NCI-H2081 (cell line): ENCODE measurements around the gene EIF4EBP2.

Experiments used
- DNase-seq, 2 experiments: peaks; one replicate each; lab custom pipeline; 2025; lab: John Stamatoyannopoulos, UW

Gene EIF4EBP2

GRCh38 chr10:70379581-70380176 is 24.3 kb upstream of the EIF4EBP2 start:
- DNase-seq: peak in 1 of 2 experiments; percentile 9

GRCh38 chr10:70380350-70381135 is 23.4 kb upstream of the EIF4EBP2 start:
- no peak for DNase-seq

DNA sequence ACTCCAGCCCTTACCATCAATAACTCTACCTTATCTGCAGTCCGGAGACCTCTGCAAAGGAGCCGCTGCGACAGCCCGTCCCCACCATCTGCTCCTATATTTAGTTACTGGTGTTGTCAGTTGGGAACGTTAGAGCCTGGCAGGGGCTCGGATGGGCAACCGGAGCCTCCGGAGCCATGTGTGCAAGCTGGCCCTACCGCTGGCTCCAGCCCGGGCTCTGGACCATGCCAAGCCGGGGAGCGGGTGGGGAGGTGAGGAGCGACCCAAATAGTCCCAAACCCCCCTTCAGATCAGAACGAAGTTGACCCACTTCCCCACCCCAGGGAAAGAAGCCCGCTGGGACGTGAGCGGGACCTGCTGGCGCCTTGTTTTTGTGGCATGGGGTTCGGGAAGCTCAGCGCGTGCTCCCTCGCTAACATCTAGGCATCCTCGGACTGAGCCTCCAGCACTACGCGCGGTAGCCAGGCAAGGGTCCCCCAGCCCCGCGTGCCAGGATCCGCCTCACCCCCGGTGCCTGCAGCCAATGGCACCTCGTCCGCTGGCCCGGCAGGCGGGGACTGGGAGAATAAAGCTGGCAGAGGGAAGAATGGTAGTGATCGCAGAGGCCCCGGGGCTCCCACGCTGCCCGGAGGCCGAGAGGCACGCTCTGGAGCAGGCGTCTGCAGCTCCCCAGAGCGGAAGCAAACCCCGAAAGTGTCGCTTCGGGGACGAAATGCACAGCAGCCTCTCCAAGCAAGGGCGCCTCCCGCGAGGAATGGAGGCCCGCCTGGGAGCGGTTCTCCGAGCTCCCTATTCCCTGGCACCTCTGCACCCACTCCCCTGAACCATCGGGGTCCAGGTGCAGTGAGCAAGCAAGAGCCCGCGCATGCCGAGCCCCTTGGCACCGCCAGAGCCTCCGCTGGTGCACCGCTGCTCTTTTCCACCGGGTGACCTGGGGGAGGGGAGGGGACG is 22.2 kb upstream of the EIF4EBP2 start:
- peak; percentile 40 to 69 for DNase-seq

GRCh38 chr10:70391654-70392053 is 12.3 kb upstream of the EIF4EBP2 start:
- DNase-seq: no peak

DNA sequence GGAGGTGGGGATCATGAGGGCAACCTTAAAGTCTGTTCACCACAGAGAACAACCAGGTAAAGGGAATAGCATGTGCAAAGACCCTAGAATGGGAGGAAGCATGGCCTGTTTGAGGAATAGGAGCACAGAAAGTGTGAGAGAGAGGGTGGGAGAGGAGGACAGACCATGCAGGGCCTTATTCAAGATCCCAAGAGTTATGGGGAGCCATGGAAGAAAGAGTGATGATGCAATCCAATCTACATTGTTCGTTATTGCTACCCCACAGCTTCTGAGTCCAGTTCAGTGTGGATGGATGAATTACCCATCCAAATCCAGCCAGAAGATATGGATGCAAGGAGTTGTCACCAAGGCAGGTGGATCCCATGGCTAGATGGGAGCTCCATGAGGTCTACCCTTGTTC is 7.8 kb upstream of the EIF4EBP2 start:
- no peak for DNase-seq

DNA sequence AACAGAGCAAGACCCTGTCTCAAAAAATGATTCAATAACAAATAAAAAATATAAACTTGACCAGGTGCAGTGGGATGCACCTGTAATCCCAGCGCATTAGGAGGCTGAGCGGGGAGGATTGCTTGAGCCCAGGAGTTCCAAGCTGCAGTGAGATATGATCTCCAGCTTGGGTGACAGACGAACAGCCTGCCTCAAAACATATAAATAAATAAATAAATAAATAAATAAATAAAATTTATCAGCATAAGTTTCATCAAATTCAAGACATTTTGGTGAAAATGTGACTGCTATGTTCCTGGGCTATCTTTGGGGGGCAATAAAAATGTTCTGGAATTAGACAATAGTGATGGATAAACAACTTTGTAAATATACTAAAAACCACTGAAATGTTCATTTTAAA is 4.8 kb upstream of the EIF4EBP2 start:
- no peak for DNase-seq

DNA sequence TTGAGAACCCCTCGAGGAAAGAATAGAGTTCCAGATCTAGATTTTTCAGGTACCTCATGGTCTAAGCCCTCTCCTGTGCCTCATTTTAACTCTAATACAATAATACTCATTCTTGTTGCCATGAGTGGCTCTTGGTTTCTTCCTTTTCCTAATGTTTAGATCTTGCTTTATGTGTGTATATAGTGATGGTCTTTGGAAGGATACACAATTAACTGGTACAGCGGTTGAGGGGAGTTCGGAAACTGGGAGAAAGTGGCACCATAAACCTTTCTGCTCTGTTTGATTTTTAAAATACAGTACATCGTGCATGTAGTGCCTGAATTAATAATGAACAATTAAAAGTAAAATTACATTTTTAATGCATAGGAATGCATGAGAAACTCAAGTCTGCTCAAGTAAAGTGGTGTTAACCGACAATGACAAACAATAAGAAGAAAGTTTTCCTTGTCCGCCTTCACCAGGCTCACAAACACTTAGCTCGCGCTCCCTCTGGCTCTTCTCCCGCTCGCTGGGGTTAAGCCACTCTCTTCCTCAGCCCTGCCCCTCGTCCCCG is 386 bp upstream of the EIF4EBP2 start:
- no peak for DNase-seq

DNA sequence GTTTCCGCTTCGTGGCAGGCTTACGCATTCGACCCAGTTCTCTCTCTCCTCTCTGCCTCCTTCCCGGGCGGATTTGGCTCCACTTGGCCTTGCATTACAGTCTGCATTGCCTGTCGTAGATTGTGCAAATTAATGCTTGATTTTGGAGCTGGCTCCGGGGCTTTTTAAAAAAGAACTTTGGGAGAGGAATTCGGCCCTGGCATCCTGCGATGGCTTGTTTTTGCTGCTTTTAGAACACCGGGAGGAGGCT is 767 bp downstream of the EIF4EBP2 start:
- DNase-seq: no peak

- DNase-seq: no peak
Observed at GRCh38 chr10:70405037-70405824, 1.3 kb downstream of the EIF4EBP2 start.

GRCh38 chr10:70409772-70410171 is 5.8 kb downstream of the EIF4EBP2 start:
- no peak for DNase-seq

- no peak for DNase-seq
Observed at GRCh38 chr10:70410608-70411007, 6.7 kb downstream of the EIF4EBP2 start.

DNA sequence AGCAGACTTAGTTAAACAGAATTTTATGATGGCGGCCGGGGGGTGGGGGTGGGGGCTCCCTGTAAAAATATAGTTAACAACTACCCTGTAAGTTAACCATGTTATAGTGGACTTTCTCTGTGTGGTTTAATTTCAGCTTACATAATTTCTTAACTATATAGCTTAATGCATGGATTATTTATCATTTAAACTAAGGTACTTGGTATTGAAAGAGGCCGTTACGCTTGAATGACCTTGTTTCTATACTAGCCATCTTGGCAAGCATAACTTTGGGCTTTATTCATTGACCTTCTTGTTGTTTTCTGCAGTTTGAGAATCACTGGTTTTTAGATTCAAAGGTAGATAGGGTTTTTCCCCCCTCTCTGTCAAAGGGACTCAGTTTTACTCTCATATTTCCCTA is 8.4 kb downstream of the EIF4EBP2 start:
- no peak for DNase-seq

DNA sequence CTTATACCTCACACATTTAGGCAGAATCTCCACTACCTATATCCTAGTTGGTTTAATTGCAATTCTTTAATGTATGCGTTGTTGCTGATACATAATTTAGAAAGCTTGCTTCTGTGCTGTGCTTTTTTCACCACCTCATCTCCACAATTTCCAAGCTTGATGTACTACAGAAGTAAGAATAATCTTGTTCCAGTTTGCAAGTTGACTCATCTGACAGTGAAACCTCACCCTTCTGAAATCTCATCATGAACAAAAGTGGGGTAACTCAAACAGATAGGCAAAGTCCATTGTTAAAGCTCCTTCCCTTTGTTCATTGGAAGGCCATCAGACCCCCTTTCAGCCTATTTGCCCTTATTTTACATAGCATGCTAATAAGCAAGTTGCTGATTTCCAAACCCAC is 13.6 kb downstream of the EIF4EBP2 start:
- DNase-seq: no peak

DNA sequence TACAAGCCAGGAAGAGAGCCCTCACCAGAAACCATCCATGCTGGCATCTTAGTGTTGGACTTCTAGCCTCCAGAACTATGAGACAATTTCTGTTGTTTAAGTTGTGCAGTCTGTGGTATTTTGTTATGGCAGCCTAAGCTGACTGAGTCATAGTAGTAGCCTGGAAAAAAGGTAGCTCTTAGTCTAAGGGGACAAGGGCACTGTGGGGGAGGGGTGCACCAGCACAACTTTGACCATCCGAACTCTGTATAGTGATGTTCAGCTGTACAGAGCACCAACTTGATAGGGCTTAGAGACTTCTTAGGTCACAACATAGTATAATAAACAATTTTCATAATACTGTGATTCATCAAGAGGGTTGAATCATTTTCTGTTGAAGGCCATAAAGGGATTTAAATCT is 14.3 kb downstream of the EIF4EBP2 start:
- no peak for DNase-seq

- DNase-seq: no peak
Observed at GRCh38 chr10:70418713-70419112, 14.8 kb downstream of the EIF4EBP2 start.

DNA sequence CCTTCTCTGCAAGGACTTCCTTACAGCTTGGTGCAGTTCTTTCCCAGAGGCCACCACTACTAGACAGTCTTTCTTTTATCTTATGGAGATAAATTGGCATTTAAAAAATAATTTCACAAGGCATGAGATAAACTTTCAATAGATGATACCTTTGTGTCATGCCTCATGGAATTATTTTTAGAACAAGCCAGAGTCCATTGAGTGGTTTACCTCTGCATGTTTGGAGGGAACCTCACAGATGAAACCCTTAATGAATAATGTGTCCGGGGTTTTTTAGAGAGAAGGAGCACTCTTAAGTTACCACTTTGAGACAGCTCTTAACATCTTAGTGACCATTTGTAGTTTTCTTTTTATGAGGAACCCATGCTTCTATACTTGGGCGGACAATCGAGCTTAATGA is 20.4 kb downstream of the EIF4EBP2 start:
- DNase-seq: no peak

DNA sequence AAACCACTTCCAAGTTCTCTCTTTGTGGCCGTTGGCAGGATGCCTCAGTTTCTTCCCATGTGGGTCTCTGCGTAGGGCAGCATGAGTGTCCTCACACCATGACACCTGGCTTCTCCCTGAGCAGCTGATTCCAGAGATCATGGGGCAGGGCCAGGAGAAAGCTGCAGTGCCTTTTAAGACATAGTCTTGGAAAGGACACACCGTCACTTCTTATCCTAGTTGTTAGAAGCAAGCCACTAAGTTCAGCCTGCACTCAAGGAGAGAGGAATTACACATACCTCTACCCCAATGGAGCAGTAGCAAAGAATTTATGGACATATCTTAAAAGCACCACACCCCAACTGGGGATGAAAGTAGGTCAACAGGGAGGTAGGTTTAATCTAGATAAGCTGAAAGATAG is 21.2 kb downstream of the EIF4EBP2 start:
- no peak for DNase-seq

- no peak for DNase-seq
Observed at GRCh38 chr10:70426823-70427222, 22.9 kb downstream of the EIF4EBP2 start.

GRCh38 chr10:70430493-70431445 is 26.8 kb downstream of the EIF4EBP2 start:
- DNase-seq: no peak

GRCh38 chr10:70432101-70432500 is 28.2 kb downstream of the EIF4EBP2 start:
- DNase-seq: no peak
